ENCODE measurements around the gene TEN1. TPM values are rescaled to one million over a fixed set of nuclear protein-coding genes. Genes with fewer than 3 reads are reported as not detected.

TEN1 gene
- total and polyA plus RNA-seq, 2 of the 13 experiments (the other 11 are each of a cell fraction or from before 2014, with no cell fraction given) = 18.0 to 21.3 TPM

DNA sequence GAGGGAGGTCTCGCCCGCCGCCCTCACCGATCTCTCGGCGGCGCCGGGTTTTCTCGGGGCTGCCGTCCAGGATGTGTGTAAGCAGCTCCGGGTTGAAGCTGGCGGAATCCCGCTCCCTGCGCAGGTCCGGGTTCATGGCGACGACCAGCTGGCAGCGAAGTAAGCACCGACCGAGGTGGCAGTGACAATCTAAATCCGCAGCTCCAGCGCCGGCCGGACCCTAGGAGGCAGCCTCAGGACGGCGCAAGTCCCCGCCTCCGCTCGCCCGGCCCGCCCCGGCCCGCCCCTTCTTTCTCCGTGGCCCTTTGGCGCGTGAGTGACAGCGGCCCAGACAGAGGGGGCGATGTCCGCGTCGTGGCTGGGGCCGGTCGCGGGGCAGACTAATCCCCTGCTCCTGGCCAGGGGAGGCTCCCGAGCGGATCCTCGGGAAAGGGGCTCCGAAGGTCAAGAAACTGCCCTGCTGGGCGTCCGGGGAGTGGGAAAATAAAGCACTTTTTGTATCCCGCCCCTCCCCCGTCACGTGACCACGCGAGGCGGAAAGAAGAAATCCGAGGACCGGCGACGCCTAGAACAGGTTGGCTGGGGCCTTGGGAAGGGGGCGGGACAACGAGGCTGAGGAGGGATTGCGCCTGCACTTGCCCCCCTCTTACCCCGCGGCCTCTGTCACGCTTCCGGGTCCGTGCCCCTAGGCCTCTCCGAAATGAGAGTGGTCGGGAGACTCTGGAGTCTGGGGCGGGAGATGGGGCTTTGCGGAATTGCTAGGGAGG lies at the start of gene TEN1, which contains the start of gene ACOX1 (continued):
- TF ChIP-seq, protein P1, sequence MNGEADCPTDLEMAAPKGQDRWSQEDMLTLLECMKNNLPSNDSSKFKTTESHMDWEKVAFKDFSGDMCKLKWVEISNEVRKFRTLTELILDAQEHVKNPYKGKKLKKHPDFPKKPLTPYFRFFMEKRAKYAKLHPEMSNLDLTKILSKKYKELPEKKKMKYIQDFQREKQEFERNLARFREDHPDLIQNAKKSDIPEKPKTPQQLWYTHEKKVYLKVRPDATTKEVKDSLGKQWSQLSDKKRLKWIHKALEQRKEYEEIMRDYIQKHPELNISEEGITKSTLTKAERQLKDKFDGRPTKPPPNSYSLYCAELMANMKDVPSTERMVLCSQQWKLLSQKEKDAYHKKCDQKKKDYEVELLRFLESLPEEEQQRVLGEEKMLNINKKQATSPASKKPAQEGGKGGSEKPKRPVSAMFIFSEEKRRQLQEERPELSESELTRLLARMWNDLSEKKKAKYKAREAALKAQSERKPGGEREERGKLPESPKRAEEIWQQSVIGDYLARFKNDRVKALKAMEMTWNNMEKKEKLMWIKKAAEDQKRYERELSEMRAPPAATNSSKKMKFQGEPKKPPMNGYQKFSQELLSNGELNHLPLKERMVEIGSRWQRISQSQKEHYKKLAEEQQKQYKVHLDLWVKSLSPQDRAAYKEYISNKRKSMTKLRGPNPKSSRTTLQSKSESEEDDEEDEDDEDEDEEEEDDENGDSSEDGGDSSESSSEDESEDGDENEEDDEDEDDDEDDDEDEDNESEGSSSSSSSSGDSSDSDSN (CRISPR knock-in tag; IDR thresholded peaks at IDR 0.05) = peak; percentile 88; the same call in 1 of the 2 replicates
- TF ChIP-seq, protein P2, sequence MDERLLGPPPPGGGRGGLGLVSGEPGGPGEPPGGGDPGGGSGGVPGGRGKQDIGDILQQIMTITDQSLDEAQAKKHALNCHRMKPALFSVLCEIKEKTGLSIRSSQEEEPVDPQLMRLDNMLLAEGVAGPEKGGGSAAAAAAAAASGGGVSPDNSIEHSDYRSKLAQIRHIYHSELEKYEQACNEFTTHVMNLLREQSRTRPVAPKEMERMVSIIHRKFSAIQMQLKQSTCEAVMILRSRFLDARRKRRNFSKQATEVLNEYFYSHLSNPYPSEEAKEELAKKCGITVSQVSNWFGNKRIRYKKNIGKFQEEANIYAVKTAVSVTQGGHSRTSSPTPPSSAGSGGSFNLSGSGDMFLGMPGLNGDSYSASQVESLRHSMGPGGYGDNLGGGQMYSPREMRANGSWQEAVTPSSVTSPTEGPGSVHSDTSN (CRISPR knock-in tag; IDR thresholded peaks at IDR 0.05) = peak; percentile 91
- TF ChIP-seq, protein P3, sequence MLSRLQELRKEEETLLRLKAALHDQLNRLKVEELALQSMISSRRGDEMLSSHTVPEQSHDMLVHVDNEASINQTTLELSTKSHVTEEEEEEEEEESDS (CRISPR knock-in tag; IDR thresholded peaks at IDR 0.05; ENCODE audit: borderline replicate concordance) = peak; percentile 72
- TF ChIP-seq KAT8 (CRISPR knock-in tag; IDR thresholded peaks at IDR 0.05) (peak; percentile 95), KDM2A (CRISPR knock-in tag; IDR thresholded peaks at IDR 0.05; ENCODE audit: borderline replicate concordance, low read depth) (peak; percentile 77; the same call in 1 of the 2 replicates), KLF15 (CRISPR knock-in tag; IDR thresholded peaks at IDR 0.05; ENCODE audit: borderline replicate concordance) (peak; percentile 82; the same call in 1 of the 2 replicates), PAX8 (CRISPR knock-in tag; IDR thresholded peaks at IDR 0.05; ENCODE audit: borderline replicate concordance) (peak; percentile 37; the same call in 1 of the 2 replicates), FOXO1 (CRISPR knock-in tag; IDR thresholded peaks at IDR 0.05) (peak; percentile 67), YEATS2 (CRISPR knock-in tag; IDR thresholded peaks at IDR 0.05; ENCODE audit: borderline replicate concordance) (0 out of 2 replicates have a peak, but pooled peaks have one; percentile 76), HDAC1 (CRISPR knock-in tag; IDR thresholded peaks at IDR 0.05) (peak; percentile 98), SATB2 (CRISPR knock-in tag; IDR thresholded peaks at IDR 0.05) (no peak; the same call in none of the 2 replicates), ZNF713 (CRISPR knock-in tag; IDR thresholded peaks at IDR 0.05) (no peak), SMYD3 (CRISPR knock-in tag; IDR thresholded peaks at IDR 0.05) (0 out of 2 replicates have a peak, but pooled peaks have one; percentile 62), GTF2F1 (IDR thresholded peaks at IDR 0.05; ENCODE audit: low read length) (peak; percentile 86; the same call in 1 of the 2 replicates)
- TF ChIP-seq, protein P4, sequence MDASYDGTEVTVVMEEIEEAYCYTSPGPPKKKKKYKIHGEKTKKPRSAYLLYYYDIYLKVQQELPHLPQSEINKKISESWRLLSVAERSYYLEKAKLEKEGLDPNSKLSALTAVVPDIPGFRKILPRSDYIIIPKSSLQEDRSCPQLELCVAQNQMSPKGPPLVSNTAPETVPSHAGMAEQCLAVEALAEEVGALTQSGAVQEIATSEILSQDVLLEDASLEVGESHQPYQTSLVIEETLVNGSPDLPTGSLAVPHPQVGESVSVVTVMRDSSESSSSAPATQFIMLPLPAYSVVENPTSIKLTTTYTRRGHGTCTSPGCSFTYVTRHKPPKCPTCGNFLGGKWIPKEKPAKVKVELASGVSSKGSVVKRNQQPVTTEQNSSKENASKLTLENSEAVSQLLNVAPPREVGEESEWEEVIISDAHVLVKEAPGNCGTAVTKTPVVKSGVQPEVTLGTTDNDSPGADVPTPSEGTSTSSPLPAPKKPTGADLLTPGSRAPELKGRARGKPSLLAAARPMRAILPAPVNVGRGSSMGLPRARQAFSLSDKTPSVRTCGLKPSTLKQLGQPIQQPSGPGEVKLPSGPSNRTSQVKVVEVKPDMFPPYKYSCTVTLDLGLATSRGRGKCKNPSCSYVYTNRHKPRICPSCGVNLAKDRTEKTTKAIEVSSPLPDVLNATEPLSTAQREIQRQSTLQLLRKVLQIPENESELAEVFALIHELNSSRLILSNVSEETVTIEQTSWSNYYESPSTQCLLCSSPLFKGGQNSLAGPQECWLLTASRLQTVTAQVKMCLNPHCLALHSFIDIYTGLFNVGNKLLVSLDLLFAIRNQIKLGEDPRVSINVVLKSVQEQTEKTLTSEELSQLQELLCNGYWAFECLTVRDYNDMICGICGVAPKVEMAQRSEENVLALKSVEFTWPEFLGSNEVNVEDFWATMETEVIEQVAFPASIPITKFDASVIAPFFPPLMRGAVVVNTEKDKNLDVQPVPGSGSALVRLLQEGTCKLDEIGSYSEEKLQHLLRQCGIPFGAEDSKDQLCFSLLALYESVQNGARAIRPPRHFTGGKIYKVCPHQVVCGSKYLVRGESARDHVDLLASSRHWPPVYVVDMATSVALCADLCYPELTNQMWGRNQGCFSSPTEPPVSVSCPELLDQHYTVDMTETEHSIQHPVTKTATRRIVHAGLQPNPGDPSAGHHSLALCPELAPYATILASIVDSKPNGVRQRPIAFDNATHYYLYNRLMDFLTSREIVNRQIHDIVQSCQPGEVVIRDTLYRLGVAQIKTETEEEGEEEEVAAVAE (CRISPR knock-in tag; IDR thresholded peaks at IDR 0.05; ENCODE audit: borderline replicate concordance) = no peak; the same call in 1 of the 2 replicates
- TF ChIP-seq, protein P5, sequence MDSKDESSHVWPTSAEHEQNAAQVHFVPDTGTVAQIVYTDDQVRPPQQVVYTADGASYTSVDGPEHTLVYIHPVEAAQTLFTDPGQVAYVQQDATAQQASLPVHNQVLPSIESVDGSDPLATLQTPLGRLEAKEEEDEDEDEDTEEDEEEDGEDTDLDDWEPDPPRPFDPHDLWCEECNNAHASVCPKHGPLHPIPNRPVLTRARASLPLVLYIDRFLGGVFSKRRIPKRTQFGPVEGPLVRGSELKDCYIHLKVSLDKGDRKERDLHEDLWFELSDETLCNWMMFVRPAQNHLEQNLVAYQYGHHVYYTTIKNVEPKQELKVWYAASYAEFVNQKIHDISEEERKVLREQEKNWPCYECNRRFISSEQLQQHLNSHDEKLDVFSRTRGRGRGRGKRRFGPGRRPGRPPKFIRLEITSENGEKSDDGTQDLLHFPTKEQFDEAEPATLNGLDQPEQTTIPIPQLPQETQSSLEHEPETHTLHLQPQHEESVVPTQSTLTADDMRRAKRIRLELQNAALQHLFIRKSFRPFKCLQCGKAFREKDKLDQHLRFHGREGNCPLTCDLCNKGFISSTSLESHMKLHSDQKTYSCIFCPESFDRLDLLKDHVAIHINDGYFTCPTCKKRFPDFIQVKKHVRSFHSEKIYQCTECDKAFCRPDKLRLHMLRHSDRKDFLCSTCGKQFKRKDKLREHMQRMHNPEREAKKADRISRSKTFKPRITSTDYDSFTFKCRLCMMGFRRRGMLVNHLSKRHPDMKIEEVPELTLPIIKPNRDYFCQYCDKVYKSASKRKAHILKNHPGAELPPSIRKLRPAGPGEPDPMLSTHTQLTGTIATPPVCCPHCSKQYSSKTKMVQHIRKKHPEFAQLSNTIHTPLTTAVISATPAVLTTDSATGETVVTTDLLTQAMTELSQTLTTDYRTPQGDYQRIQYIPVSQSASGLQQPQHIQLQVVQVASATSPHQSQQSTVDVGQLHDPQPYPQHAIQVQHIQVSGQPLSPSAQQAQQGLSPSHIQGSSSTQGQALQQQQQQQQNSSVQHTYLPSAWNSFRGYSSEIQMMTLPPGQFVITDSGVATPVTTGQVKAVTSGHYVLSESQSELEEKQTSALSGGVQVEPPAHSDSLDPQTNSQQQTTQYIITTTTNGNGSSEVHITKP (CRISPR knock-in tag; IDR thresholded peaks at IDR 0.05; ENCODE audit: low read depth) = peak; percentile 87

All from HepG2 (cell line).